ENCODE measurements around the gene IYD. TPM values are rescaled to one million over a fixed set of nuclear protein-coding genes. Genes with fewer than 3 reads are reported as not detected.

The IYD gene
- total and polyA plus RNA-seq, 10 of the 15 experiments (the other 5 are each of a cell fraction or from before 2014, with no cell fraction given) = 0.07 TPM; not detected in 9

DNA sequence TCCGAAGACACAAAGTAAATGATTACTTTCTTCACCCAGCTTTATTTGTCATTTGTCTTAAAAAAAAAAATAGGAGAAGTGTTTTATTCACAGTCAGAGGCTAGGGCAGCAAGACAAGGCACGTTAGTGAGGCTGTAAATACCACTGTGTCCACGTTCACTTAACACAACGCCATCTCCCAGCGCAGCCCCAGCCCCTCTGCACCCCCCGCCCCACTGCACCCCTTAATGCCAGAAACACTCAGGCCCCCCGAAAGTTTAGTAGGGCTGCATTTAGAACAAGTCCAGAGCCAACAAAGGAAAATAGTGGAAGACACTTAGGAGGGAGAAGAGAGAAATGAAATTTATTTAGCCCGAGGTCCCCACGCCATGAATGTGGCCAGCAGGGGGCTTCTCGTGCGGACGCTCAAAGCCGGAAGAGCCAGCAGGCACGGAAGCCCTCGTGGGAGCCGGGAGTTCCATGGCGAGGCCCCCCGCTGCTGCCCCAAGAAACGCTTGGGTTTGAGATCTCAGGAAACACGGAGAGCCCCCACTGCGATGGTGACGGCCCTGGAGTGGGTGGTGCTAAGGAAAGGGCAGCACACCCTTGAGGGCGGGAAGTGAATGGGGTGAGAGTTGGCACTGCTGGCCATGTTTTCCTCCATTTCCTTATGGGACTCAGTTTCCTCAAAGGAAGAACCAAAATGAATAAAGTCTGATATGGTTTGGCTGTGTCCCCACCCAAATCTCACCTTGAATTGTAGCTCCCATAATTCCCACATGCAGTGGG lies 50.2 kb downstream of the IYD start:
- 5% methylated on average over 22 of the region's 23 CpGs for WGBS (ENCODE audit: insufficient coverage, insufficient replicate concordance, low lambda C conversion rate, missing lambda C conversion rate)
- FAIRE-seq = no peak
- intact Hi-C loops (cut with micrococcal nuclease; ENCODE audit: unreplicated experiment) = loop anchor here (1.0 to 10.0 kb wide), 6 partner anchors 181 to 916 kb away; no protein-coding TSS in a partner anchor
- Histone ChIP-seq H3K4me2 (ENCODE audit: control insufficient read depth, insufficient read depth) (peak overlapping the region; percentile 65), H3K9ac (ENCODE audit: control insufficient read depth, insufficient read depth, low read length) (no peak overlapping the region), H3K27ac (ENCODE audit: control insufficient read depth, insufficient read depth) (no peak overlapping the region), H3K4me3 (peak overlapping the region; percentile 57; the same call in 1 of the 2 replicates), H2AFZ (ENCODE audit: control insufficient read depth, low read depth, low read length) (peak overlapping the region; percentile 83), H3K36me3 (ENCODE audit: control insufficient read depth in 2 of 2, insufficient read depth in 2 of 2, low read length in 1 of 2) (no peaks in the 10 kb centered on the region), H4K20me1 (ENCODE audit: control insufficient read depth, insufficient read depth) (no peaks in the 10 kb centered on the region), H3K4me1 (ENCODE audit: control insufficient read depth, insufficient read depth, low read length) (no peaks in the 10 kb centered on the region), H3K9me3 (replicated peaks; ENCODE audit: control insufficient read depth, insufficient read depth, low read length) (no peaks in the 10 kb centered on the region; the same call in 2 of the 3 replicates), H3K79me2 (ENCODE audit: control insufficient read depth, insufficient read depth, low read length) (no peaks in the 10 kb centered on the region), H3K27me3 (replicated peaks in 1 of 2; ENCODE audit: control insufficient read depth in 2 of 2, insufficient read depth in 2 of 2, low read length in 1 of 2) (no peaks in the 10 kb centered on the region; a peak in 1 of 4 replicates)
- POLR2A ChIA-PET = interaction anchor here (0.6 kb wide), 1 partner anchor 342 kb away, joined by 4 read pairs; no protein-coding TSS in a partner anchor
- BruUV-seq (replicated peaks) = no TSS peak
- no peak for DNase-seq (ENCODE audit: low read depth, low spot score)
- RAD21 ChIA-PET (ENCODE audit: unreplicated experiment) = interaction anchor here (0.6 to 3.0 kb wide), 24 partner anchors 10 to 905 kb away, joined by 3 to 130 read pairs (median 3); partner anchors contain the start of gene PLEKHG1
- peak; percentile 86 for ATAC-seq
- CTCF ChIA-PET = interaction anchor here (0.6 to 4.9 kb wide), 62 partner anchors 10 to 916 kb away, joined by 3 to 217 read pairs (median 4); partner anchors contain the start of gene PLEKHG1
- SMC1A ChIA-PET (ENCODE audit: uncharacterized antibody, unreplicated experiment) = interaction anchor here (0.5 to 4.9 kb wide), 38 partner anchors 24 to 477 kb away, joined by 3 to 142 read pairs (median 5); partner anchors contain the start of gene PLEKHG1
- in situ Hi-C loops (cut with MboI) = loop anchor here (5.0 kb wide), 2 partner anchors 323 to 393 kb away; no protein-coding TSS in a partner anchor
- no peak for TF ChIP-seq SPI1 (IDR thresholded peaks at IDR 0.05; ENCODE audit: borderline replicate concordance, insufficient read depth, low read depth, low read length)
- no peak for TF ChIP-seq LARP7 (IDR thresholded peaks at IDR 0.05)
- TF ChIP-seq TAF1 (IDR thresholded peaks at IDR 0.05; ENCODE audit: borderline replicate concordance, low read depth, low read length) = no peak
- no peak for TF ChIP-seq PAX5 (IDR thresholded peaks at IDR 0.05; ENCODE audit: borderline replicate concordance, low read depth, low read length)
- no peak for TF ChIP-seq TBL1XR1 (IDR thresholded peaks at IDR 0.05; ENCODE audit: low read depth, low read length)
- no peak for TF ChIP-seq ATF7 (IDR thresholded peaks at IDR 0.05; ENCODE audit: low read depth)
- TF ChIP-seq KDM1A (IDR thresholded peaks at IDR 0.05; ENCODE audit: borderline replicate concordance) = no peak
- TF ChIP-seq, protein P1, sequence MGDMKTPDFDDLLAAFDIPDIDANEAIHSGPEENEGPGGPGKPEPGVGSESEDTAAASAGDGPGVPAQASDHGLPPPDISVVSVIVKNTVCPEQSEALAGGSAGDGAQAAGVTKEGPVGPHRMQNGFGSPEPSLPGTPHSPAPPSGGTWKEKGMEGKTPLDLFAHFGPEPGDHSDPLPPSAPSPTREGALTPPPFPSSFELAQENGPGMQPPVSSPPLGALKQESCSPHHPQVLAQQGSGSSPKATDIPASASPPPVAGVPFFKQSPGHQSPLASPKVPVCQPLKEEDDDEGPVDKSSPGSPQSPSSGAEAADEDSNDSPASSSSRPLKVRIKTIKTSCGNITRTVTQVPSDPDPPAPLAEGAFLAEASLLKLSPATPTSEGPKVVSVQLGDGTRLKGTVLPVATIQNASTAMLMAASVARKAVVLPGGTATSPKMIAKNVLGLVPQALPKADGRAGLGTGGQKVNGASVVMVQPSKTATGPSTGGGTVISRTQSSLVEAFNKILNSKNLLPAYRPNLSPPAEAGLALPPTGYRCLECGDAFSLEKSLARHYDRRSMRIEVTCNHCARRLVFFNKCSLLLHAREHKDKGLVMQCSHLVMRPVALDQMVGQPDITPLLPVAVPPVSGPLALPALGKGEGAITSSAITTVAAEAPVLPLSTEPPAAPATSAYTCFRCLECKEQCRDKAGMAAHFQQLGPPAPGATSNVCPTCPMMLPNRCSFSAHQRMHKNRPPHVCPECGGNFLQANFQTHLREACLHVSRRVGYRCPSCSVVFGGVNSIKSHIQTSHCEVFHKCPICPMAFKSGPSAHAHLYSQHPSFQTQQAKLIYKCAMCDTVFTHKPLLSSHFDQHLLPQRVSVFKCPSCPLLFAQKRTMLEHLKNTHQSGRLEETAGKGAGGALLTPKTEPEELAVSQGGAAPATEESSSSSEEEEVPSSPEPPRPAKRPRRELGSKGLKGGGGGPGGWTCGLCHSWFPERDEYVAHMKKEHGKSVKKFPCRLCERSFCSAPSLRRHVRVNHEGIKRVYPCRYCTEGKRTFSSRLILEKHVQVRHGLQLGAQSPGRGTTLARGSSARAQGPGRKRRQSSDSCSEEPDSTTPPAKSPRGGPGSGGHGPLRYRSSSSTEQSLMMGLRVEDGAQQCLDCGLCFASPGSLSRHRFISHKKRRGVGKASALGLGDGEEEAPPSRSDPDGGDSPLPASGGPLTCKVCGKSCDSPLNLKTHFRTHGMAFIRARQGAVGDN (IDR thresholded peaks at IDR 0.05) = peak; percentile 80
- no peak for TF ChIP-seq RAD51 (IDR thresholded peaks at IDR 0.05)
- TF ChIP-seq CHD4 (IDR thresholded peaks at IDR 0.05) = no peak
- TF ChIP-seq JUND (IDR thresholded peaks at IDR 0.05; ENCODE audit: low read depth, low read length) = no peak
- no peak for TF ChIP-seq FOS (IDR thresholded peaks at IDR 0.05; ENCODE audit: borderline replicate concordance, extremely low read depth, insufficient read length)
- TF ChIP-seq YBX1 (IDR thresholded peaks at IDR 0.05) = no peak
- no peak for TF ChIP-seq IRF5 (IDR thresholded peaks at IDR 0.05; ENCODE audit: borderline replicate concordance)
- no peak for TF ChIP-seq ELK1 (IDR thresholded peaks at IDR 0.05; ENCODE audit: low read depth, low read length)
